ENCODE data around the gene STRIT1. TPM values are rescaled to one million over a fixed set of nuclear protein-coding genes. Genes with fewer than 3 reads are reported as not detected.

The STRIT1 gene
- total RNA-seq, 1 experiment from 2014 or later: not detected

- ChIA-PET CTCF (no interaction called here), POLR2A (ENCODE audit: low non-redundant PET) (no interaction called here)
- no peak for DNase-seq (ENCODE audit: low spot score)
- Histone ChIP-seq H3K36me3 (ENCODE audit: insufficient read depth, low read length, poor library complexity, severe bottlenecking) (no peaks in the 10 kb centered on the region), H3K9me3 (ENCODE audit: low read depth, low read length, poor library complexity, severe bottlenecking) (no peaks in the 10 kb centered on the region), H3K4me1 (ENCODE audit: insufficient read depth, low read length, poor library complexity, severe bottlenecking) (peaks cover 5% of the 10 kb centered on the region), H3K4me3 (ENCODE audit: low read depth, low read length, poor library complexity, severe bottlenecking) (no peak overlapping the region), H3K27ac (ENCODE audit: low read depth, low read length, poor library complexity, severe bottlenecking) (no peak overlapping the region), H3K27me3 (replicated peaks; ENCODE audit: insufficient read depth, low read depth, low read length, poor library complexity) (no peaks in the 10 kb centered on the region)
- intact Hi-C loops (cut with micrococcal nuclease; ENCODE audit: unreplicated experiment): loop anchor here (10.0 kb wide), 1 partner anchor 1222 kb away; no protein-coding TSS in a partner anchor
- no peak for TF ChIP-seq EZH2 (IDR thresholded peaks at IDR 0.05; ENCODE audit: borderline replicate concordance, low read depth, low read length, poor library complexity, severe bottlenecking)
- TF ChIP-seq CTCF (conservative IDR thresholded peaks at IDR 0.05; ENCODE audit: low read depth, low read length): no peak
- BruUV-seq (replicated peaks): no TSS peak
These were observed 33.4 kb upstream of the STRIT1 start for GRCh38 chr3:155326901-155327300.

GRCh38 chr3:155326244-155326643 lies 32.8 kb upstream of the STRIT1 start:
- Histone ChIP-seq H3K4me1 (ENCODE audit: insufficient read depth, low read length, poor library complexity, severe bottlenecking) (peaks cover 5% of the 10 kb centered on the region), H3K27me3 (replicated peaks; ENCODE audit: insufficient read depth, low read depth, low read length, poor library complexity) (no peaks in the 10 kb centered on the region), H3K9me3 (ENCODE audit: low read depth, low read length, poor library complexity, severe bottlenecking) (no peaks in the 10 kb centered on the region), H3K4me3 (ENCODE audit: low read depth, low read length, poor library complexity, severe bottlenecking) (no peak overlapping the region), H3K36me3 (ENCODE audit: insufficient read depth, low read length, poor library complexity, severe bottlenecking) (no peaks in the 10 kb centered on the region), H3K27ac (ENCODE audit: low read depth, low read length, poor library complexity, severe bottlenecking) (no peak overlapping the region)
- DNase-seq (ENCODE audit: low spot score): no peak
- intact Hi-C loops (cut with micrococcal nuclease; ENCODE audit: unreplicated experiment): loop anchor here (10.0 kb wide), 1 partner anchor 1221 kb away; no protein-coding TSS in a partner anchor
- ChIA-PET CTCF (no interaction called here), POLR2A (ENCODE audit: low non-redundant PET) (no interaction called here)
- no peak for TF ChIP-seq CTCF (conservative IDR thresholded peaks at IDR 0.05; ENCODE audit: low read depth, low read length)
- no peak for TF ChIP-seq EZH2 (IDR thresholded peaks at IDR 0.05; ENCODE audit: borderline replicate concordance, low read depth, low read length, poor library complexity, severe bottlenecking)
- BruUV-seq (replicated peaks): no TSS peak

- peak; percentile 67 for DNase-seq (ENCODE audit: low spot score)
- POLR2A ChIA-PET (ENCODE audit: low non-redundant PET): no interaction called here
These were observed 31.9 kb upstream of the STRIT1 start for GRCh38 chr3:155325263-155325835.

More at GRCh38 chr3:155325263-155325835, 31.9 kb upstream of the STRIT1 start:
- Histone ChIP-seq H3K27me3 (replicated peaks; ENCODE audit: insufficient read depth, low read depth, low read length, poor library complexity) (no peaks in the 10 kb centered on the region), H3K4me3 (ENCODE audit: low read depth, low read length, poor library complexity, severe bottlenecking) (peak overlapping the region; percentile 27), H3K9me3 (ENCODE audit: low read depth, low read length, poor library complexity, severe bottlenecking) (no peaks in the 10 kb centered on the region), H3K27ac (ENCODE audit: low read depth, low read length, poor library complexity, severe bottlenecking) (no peak overlapping the region), H3K4me1 (ENCODE audit: insufficient read depth, low read length, poor library complexity, severe bottlenecking) (peaks cover 5% of the 10 kb centered on the region), H3K36me3 (ENCODE audit: insufficient read depth, low read length, poor library complexity, severe bottlenecking) (no peaks in the 10 kb centered on the region)
- CTCF ChIA-PET: interaction anchor here (0.6 to 1.2 kb wide), 2 partner anchors 57 to 377 kb away, joined by 3 to 5 read pairs; no protein-coding TSS in a partner anchor
- no TSS peak for BruUV-seq (replicated peaks)
- intact Hi-C loops (cut with micrococcal nuclease; ENCODE audit: unreplicated experiment): loop anchor here (10.0 kb wide), 1 partner anchor 1221 kb away; no protein-coding TSS in a partner anchor
- TF ChIP-seq CTCF (conservative IDR thresholded peaks at IDR 0.05; ENCODE audit: low read depth, low read length) (peak; percentile 50), EZH2 (IDR thresholded peaks at IDR 0.05; ENCODE audit: borderline replicate concordance, low read depth, low read length, poor library complexity, severe bottlenecking) (no peak)
